Activated naive CD4-positive, alpha-beta T cell treated with Interleukin-2 at 50 U/mL for 16 hours (primary cell): ENCODE results near the gene TFF3.
A peak's percentile ranks its signal among the peaks of the same experiment; 100 is the strongest.

Experiments
- DNase-seq: peaks from one replicate; pipeline ENCODE4 v3.0.0-alpha.2; 2020

Gene TFF3, protein sequence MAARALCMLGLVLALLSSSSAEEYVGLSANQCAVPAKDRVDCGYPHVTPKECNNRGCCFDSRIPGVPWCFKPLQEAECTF

DNA sequence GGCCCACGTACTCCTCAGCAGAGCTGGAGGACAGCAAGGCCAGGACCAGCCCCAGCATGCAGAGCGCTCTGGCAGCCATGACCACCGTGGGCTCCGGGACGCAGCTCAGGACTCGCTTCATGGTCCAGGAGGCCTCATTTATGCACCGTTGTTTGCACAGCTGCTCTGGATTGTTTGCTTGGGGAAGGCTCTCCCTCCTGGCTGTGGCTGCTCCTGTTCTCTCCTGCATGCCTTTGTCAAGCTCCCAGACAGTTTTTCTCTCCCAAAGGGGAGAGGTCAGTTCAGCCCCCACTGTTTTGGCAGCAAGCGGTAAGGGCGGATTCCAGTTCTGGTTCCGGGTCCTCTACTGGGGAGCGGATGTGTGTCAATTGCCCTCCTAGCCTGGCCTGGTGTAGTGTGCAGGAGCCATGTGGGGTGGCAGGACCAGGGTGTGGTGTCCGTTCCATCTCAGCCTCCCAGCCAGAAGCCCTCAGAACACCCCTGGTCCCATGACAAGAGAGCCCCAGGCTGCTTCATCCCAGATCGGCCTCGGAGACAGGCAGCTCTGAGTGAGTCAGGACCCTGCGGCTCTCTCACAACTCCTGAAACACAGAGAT is at the start of gene TFF3:
TFF3 (minus strand) TSS at position 114 of the 596 bp plus-strand sequence; CDS start at position 79, 35 bp downstream.
- no peak for DNase-seq

DNA sequence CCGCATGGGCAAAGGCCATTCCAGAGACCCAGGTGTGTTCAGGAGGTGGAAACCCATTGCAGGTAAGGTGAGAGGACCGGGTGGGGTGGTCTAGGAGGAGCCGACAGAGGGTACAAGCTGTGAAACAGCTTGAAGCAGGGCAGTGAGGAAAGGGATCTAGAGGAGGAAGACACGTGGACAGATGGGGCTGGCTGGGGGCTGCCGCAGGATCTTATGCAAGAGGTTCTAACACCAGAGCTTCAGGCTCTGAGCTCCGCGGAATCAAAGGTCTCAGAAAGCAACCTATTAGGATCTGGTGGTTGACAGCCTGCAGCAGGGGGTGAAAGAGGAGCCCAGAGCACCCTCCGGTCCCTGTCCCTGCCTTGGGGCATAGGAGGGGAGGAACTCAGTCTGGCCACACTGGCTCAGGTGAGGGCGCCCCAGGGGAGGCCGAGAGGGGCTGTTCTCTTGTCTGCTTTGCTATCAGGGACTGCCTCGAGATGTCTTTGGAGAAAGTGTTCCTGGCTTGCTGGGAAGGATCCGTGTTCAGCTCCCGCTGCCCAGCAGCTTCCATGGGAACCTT is 49.2 kb upstream of the TFF3 start:
- no peak for DNase-seq

DNA sequence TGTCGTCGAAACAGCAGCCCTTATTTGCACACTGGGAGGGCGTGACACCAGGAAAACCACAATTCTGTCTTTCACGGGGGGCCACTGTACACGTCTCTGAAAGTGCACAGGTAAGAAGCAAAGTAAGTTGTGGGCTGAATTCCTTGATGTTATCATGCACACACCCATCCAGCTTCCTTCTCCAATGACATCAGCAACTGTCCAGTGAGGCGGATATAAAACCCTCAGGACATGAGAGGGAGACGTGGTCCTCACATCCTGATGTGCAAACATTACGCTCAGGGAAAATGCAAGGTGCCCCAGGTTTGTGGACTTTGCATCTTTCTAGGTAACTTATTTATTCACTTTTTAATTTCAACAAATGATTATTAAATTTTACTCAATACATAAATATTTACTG is 48.1 kb upstream of the TFF3 start:
- no peak for DNase-seq

DNA sequence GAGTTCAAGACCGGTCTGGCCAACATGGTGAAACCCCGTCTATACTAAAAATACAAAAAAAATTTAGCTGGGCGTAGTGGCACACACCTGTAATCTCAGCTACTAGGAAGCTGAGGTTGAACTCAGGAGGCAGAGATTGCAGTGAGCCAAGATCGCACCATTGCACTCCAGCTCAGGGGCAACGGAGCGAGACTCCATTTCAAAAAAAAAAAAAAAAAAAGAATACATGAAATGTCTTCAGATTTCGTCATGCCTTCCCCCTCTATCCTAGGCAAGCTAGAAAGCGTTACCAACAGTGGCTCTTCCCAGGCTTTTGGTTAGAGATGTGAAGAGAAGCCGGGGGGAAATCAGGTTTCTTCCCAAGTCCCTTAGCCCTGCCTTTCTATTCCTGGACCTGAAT is 47.5 kb upstream of the TFF3 start:
- no peak for DNase-seq

DNA sequence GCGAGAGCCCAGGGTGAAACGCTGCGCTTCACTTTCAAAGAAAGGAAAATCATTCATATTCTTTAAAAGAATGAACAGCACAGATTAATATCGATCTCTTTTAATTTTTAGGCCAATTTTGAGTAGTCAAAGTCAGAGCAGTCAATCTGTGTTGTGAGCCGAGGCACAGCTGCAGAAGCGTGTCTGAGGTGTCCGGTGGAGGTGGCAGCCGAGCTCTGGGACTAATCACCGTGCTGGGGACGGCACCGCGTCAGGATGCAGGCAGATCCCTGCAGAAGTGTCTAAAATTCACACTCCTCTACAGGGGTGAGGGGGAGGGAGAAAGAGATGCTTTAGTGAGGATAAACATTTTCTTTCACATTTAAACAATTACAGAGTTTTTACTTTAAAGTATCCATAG is 47.0 kb upstream of the TFF3 start:
- DNase-seq, result no peak

DNA sequence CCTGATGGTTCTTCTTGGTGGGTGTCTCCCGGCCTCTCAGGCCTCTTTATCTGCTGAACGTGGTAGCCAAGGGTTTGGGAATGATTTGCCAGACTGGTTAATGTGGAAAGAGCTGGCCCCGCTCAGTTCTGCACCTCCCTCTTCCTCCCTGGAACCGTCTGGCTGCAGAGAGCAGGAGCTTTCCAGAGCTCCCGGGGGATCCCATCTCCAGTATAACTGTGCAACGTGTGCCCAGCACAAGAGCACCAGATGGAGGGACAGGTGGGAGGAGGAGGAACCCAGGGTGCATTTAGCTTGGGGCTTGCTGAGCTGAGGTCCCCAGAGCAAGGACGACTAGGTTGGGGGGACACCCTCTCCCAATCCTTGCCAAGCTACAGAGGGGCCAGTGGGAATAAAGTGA is 46.1 kb upstream of the TFF3 start:
- no peak for DNase-seq

DNA sequence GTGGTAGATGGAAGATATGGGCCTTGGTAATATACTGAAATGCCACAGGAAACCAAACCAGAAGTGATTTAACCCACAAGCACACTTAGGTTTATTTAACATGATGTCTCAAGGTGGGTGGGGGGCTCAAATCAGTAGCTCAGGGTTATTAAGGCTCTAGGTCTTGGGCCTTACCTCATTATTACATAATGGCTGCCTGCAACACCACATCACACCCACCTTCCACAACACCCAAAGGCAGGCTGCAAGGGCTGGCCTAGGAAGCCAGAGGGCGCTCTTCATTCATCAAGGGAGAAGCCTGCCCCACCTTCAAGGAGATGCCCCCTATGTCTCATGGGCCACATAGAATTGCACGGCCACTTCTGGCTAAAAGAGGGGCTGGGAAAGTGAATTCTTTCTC is 45.1 kb upstream of the TFF3 start:
- peak; percentile 15 for DNase-seq

DNA sequence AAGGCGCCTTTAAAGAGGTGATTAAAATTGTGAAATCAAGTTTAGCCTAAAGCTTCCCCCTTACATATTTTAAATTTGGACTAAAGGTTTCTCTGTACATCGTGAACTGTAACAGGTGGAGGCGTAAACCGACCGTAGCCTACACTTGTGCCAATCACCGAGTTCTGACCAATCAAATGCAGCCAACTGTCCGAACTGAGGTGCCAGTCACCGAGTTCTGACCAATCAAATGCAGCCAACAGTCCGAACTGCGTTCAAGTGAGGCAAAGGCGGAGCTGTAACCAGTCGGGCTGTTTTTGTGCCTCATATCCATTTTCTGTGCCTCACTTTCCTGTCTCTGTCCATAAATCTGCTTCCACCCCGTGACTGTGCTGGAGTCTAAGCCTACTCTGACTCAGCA is 43.7 kb upstream of the TFF3 start:
- no peak for DNase-seq

DNA sequence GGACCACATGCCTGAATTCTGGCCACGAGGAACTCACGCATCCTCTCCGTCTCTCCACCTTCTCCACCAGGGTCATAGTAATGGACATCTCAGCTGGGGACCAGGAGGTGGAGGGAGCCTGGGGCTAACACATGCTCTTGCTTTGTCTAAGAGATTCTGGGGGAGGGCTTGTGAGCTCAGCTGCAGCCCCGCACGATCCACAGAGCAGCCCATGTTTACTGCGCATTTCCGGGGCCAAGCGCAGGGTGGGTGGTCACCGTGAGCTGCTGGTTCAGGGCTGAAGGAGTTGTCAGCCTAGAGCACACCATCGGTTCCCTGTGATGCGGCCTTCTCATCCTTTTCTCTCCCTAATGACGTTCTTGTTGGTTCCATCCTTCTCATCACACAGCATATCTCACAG is 43.1 kb upstream of the TFF3 start:
- no peak for DNase-seq

DNA sequence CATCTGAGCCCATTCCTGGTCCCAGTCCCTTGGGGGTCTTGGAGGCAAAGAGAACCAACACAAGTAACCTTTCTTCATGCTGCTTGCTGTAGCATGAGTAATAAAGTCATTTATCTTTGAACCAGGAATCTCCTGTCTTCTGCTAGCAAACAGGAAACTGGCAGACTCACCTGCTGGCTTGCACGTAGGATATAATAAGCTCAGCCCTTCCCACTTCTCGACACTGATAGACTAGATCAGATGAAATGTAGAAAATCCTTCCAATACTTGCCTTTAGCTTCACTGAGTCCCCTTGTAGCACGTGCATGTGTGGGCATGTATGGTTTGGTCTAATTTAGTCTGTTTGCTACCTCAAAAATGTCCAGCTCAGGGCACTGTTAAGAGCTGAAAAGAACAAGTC is 42.1 kb upstream of the TFF3 start:
- DNase-seq, result no peak

DNA sequence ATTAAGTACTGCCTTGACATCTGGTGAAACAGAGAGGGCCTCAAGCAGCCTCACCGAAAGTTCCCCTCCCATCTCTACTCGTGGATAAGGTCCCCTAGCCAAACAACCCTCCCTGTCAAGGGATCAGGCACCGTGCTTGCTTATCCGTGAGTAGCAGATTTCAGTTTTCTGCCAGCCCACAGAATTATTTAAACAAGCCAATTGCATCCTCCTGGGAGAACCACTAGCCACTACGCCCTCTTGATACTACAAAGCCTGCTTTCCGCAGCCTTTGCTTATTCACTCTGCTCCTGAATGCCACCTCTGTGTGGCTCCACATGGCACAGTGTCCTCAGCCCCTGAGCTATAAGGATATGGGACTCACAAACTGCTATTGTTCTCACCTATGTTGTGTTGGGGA is 41.4 kb upstream of the TFF3 start:
- no peak for DNase-seq

DNA sequence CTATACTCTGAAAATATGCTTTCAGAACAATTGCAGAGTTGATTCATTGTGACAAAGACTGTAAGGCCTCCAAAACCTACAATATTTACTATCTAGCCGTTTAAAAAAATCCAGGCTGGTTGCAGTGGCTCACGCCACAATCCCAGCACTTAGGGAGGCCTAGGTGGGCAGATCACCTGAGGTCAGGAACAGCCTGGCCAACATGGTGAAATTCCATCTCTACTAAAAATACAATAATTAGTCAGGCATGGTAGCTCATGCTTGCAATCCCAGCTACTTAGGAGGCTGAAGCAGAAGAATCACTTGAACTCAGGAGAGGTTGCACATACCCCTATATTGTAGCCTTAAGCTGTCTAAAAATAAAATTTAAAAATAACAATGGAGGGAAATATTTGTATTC is 40.8 kb upstream of the TFF3 start:
- no peak for DNase-seq

DNA sequence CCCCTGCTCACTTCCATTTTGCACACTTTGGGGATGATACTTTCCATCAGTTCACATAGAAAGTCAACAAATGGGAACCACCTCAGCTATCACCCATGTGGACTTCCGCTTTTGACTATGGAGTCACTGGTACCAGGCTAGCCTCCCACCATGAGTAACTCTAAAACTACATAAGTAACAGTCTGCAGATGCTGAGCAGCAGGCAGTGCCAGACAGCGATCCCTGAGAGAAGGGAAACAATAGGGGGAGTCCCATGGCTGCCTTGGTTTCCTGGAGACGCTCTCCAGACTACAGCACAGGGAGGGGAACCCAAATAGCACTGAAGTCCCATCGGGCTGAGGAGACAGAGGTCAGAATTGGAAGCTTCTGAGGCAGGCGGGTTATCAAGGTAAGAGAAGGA is 38.4 kb upstream of the TFF3 start:
- no peak for DNase-seq

DNA sequence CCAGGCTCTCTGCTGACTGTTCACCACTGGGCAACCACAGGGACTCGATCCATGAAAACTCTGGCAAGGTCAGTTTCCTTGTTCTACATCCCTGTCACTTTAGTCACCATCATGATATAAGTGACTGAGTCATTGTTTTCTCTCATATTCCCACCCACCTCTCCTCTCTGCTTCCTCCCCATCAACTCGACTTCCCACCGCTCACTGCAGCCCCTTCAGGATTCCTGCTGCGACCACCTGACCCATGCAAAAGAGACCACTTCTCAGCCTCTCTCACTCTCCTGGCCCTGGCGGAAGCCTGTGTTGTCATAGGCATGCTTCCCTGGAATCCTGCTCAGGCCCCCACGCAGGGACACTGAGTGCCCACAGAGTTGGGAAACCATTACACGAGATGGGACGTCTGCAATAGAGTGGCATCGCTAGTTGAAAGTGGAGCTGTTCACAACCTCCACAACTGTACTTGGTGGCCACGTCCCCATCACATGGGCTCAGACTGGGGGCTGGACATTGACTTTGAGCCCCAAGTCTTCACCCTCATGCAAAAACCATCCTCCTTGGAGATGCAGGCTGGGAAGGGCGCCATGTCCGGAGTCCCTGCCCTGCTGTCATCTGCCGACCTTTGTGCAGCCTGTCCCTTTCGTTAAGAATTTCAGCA is 37.4 kb upstream of the TFF3 start:
- DNase-seq, result no peak

DNA sequence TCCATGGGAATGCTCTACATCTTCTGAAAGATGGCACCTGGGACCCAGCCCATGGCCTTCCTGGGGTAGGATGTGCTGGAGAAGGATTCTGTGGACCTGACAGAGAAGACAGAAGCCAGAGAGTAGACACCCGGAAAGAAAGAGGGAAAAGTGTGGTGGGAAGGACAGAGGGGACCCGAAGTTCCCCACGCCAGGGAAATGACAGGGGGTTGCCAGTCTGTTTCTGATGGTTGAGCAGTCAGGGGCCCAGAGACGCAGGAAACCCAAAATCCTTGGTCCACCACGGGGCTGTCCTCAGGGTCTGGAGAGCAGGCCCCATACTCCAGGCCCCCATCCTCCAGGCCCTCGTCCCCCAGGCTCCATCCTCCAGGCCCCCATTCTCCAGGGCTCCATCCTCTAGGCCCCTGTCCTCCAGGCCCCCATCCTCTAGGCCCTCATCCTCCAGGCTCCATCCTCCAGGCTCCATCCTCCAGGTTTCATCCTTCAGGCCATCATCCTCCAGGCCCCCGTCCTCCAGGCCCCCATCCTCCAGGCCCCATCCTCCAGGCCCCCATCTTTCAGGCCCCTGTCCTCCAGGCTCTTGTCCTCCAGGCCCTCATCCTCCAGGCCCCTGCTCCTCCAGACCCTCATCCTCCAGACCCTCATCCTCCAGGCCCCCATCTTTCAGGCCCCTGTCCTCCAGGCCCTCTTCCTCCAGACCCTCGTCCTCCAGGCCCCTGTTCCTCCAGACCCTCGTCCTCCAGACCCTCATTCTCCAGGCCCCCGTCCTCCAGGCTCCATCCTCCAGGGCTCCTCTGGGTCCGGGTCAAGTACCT is 36.6 kb upstream of the TFF3 start:
- no peak for DNase-seq

DNA sequence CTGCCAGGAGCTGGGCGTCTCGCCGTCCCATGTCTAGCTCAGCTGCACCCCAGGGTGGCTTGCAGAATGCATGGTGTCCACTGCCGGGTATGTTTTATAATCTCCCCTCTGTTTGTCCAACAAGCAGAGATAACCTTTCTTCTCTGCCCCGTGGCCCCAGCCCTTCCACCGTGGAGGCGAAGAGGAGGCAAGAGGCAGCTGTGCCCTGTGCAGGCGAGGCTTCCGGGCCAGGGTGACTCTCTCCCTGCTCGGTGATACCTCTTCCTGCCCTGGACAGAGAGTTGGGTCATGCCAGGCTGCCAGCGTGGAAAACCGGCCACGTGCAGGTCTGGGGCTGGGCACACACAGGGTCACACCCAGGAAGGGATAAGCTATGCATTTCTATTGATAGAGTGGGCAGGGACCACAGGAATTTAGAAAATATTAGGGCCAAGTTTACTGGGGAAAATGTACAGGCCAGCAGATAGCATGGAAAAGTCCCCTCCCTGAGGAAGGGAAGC is 35.8 kb upstream of the TFF3 start, which contains the start of gene TFF2:
TFF2 (minus strand) TSS at position 68 of the 500 bp plus-strand sequence; CDS start at position 31, 37 bp downstream.
- DNase-seq, result no peak

DNA sequence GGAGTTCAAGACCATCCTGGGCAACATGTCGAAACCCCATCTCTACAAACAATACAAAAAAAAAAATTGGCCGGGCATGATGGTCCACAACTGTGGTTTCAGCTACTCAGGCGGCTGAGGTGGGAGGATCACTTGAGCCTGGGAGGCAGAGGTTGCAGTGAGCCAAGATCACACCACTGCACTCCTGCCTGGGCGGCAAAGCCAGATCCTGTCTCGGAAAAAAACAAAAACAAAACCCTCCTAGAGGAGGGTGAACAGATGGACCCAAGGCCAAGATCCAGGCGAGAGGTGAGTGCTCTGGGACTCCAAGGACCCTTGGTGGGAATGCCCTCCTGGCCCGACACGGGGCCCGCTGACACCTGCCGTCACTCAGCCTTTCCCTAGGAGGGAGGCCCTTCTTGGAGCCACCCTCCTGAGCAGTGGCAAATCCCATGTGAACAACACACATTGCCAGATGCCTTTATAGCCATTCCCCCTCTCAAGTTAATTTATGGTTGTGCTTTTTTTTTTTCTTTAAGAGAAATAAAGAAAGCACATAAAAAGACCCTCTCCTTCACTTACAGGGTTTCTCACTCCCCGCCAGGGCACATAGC is 35.2 kb upstream of the TFF3 start:
- DNase-seq, result no peak

DNA sequence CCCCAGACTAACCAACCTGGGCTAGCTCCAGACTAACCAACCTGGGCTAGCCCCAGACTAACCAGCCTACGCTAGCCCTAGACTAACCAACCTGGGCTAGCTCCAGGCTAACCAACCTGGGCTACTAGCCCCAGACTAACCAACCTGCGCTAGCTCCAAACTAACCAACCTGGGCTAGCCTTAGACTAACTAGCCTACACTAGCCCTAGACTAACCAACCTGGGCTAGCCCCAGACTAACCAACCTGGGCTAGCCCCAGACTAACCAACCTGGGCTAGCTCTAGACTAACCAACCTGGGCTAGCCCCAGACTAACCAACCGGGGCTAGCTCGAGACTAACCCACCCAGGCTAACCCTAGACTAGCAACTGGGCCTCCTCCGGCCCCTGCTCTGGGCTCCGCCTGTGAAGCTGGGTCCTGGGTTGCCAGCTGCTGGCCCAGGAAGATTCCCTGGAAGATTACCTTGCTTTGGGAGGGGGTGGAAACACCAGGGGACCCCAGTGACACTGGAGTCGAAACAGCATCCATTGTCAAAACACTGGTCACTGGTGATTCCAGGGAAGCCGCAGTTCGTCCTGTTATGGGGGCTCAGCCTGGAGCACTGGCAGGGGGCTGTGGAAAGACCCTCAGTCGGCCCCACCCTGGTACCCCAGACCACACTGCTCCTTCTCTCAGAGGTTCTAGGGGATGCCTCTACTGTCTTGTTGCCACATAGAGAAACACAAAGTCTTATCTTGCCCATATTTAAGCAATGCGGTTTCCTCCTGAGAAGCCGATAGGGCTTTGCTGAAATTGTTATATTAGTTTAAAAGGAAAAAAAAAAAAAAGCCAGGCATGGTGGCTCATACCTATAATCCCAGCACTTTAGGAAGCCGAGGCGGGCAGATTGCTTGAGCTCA is 34.5 kb upstream of the TFF3 start:
- DNase-seq, result no peak

DNA sequence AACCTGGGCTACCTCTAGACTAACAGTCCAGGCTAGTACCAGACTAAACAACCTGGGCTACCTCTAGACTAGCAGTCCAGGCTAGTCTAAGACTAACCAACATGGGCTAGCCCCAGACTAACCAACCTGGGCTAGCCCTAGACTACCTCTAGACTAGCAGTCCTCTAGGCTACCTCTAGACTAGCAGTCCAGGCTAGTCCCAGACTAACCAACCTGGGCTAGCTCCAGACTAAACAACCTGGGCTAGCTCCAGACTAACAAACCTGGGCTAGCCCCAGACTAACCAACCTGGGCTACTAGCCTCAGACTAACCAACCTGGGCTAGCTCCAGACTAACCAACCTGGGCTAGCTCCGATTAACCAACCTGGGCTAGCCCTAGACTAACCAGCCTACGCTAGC is 33.6 kb upstream of the TFF3 start:
- DNase-seq, result no peak

DNA sequence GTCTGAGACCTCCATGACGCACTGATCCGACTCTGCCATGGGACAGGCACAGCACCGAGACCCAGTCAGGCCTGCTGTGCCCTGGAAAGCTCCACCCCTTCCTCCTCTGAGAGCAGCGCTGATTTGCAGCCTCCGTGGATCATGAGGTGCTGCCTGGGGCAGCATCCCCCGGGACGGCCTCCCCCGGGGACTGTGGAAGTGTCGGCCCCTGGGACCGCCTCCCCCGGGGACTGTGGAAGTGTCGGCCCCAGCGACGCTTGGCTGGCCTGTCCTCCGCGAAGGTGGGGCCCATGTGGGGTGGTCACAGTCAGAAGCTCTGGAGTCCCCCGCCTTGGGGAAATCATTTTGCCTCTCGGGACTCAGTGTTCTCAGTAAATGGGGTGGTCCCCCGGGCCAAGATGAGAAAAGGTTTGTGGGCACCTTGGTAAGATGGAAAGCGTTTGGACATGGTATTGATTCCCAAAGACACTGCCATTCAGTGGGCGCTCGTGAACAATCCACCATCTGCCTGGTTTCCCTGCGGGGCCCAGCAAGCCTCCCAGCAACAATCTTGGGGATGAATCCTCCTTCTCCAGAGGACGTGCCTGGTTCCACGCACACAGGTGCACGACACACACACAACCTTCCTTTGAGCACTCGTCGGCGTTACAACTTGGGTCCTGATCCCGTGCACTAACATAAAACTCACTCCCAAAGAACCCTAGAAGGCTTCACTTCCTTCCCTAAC is 32.6 kb upstream of the TFF3 start:
- no peak for DNase-seq
